ENCODE measurements around the gene ADGRL2. TPM values are rescaled to one million over a fixed set of nuclear protein-coding genes. Genes with fewer than 3 reads are reported as not detected.

ADGRL2 gene
- total RNA-seq, 2 donors from 2014 or later = 7.4 to 10.5 TPM

- no peaks in the 10 kb centered on the region for H3K9me3 ChIP-seq
- peaks cover 6% of the 10 kb centered on the region for H3K4me1 ChIP-seq
- H3K27ac ChIP-seq = peak overlapping the region; percentile 46
- H3K36me3 ChIP-seq = no peaks in the 10 kb centered on the region
- H3K27me3 ChIP-seq = peaks cover 16% of the 10 kb centered on the region
- DNase-seq = peak; percentile 61
- H3K4me3 ChIP-seq = peak overlapping the region; percentile 53
- H3K9ac ChIP-seq (ENCODE audit: low read depth in 2 of 2, low read length in 2 of 2) = peak overlapping the region in 1 of 2 donors; percentile 48
- intact Hi-C loops (cut with DNase I) = no loop called here
- TF ChIP-seq, protein P1, sequence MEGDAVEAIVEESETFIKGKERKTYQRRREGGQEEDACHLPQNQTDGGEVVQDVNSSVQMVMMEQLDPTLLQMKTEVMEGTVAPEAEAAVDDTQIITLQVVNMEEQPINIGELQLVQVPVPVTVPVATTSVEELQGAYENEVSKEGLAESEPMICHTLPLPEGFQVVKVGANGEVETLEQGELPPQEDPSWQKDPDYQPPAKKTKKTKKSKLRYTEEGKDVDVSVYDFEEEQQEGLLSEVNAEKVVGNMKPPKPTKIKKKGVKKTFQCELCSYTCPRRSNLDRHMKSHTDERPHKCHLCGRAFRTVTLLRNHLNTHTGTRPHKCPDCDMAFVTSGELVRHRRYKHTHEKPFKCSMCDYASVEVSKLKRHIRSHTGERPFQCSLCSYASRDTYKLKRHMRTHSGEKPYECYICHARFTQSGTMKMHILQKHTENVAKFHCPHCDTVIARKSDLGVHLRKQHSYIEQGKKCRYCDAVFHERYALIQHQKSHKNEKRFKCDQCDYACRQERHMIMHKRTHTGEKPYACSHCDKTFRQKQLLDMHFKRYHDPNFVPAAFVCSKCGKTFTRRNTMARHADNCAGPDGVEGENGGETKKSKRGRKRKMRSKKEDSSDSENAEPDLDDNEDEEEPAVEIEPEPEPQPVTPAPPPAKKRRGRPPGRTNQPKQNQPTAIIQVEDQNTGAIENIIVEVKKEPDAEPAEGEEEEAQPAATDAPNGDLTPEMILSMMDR (IDR thresholded peaks at IDR 0.05) = peak; percentile 22
Observed at GRCh38 chr1:81802707-81803430, 2.1 kb downstream of the ADGRL2 start.

DNA sequence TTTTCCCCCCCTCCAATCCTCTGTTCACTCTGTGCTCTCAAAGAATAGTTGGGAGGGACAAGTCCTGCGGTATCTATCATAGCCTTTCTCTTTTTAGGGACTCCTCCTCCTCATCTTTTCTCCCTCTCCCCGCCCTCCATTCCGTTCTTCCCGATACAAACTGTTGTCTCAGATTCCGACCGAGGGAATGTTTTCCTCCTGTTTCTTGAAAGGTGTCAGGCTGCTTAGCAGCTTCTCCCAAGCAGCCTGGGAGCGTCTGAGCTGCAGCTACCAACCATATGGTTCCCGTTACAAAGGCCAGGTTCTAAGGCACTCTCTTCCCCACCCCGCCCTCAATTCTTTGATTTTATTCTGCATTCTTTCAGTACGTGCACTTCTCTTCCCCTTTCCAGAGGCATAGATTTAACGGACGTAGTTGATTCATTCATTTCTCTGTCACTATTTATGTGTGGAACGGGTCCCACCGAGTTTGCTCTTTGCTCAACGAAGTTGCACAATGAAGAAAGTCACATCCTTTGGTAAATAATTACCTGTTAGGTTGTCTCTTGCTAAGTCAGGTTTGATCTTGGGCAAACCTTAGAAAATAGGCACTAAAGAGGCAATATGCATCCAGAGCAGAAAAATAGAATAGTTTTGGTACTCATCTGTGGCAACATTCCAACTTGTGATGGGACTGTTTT lies 2.8 kb downstream of the ADGRL2 start:
- Histone ChIP-seq H3K4me3 (peak overlapping the region; percentile 53), H3K4me1 (peaks cover 6% of the 10 kb centered on the region), H3K9me3 (no peaks in the 10 kb centered on the region), H3K9ac (ENCODE audit: low read depth in 2 of 2, low read length in 2 of 2) (no peak overlapping the region), H3K27ac (peak overlapping the region; percentile 46), H3K27me3 (peaks cover 16% of the 10 kb centered on the region), H3K36me3 (no peaks in the 10 kb centered on the region)
- intact Hi-C loops (cut with DNase I) = no loop called here
- TF ChIP-seq, protein P1 (IDR thresholded peaks at IDR 0.05) = no peak
- DNase-seq = peak; percentile 29

GRCh38 chr1:81804312-81804711 lies 3.6 kb downstream of the ADGRL2 start:
- intact Hi-C loops (cut with DNase I) = no loop called here
- Histone ChIP-seq H3K4me3 (peak overlapping the region; percentile 53), H3K27ac (no peak overlapping the region), H3K36me3 (no peaks in the 10 kb centered on the region), H3K9me3 (no peaks in the 10 kb centered on the region), H3K4me1 (peaks cover 6% of the 10 kb centered on the region), H3K27me3 (peaks cover 16% of the 10 kb centered on the region), H3K9ac (ENCODE audit: low read depth in 2 of 2, low read length in 2 of 2) (no peak overlapping the region)
- DNase-seq = no peak
- TF ChIP-seq, protein P1 (IDR thresholded peaks at IDR 0.05) = no peak

DNA sequence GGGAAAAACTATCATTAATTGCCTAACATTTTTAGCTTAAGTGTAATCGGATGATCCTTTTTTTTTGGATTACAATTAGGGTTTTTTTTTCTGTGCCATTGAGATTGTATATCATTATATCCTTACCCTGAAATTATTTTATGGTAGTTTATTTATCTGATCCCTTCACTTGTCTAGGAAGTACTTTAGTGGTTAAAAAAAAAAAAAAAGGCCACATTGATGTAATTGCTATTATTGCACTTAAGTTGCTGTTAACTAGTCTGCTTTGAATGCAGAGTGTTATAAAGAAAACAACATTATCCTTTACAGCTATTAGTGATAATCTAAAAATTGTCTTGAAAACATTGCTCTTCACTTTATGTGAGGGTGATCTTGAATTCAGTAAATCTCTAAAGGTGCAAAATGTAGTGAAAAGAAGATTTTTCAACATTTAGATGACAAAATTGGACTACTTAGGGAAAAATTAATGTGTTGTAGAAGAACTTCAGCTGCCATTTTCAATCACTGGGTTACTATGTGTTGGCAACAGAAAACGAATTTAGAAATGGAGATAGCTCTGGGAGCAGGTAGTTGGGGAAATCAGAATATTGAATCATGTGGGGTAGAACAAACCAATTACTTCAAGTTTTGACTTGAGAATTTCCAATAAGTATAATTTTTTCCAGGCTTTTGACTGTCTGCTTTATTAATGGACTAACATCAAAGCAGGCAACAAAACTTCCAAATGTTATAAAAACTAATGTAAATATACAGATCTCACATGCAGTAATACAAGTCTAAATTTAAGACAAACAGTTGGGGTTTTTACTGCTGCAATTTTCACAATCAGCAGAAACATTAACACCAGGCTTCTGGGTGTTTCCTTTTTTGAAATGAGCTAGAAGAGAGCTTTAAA lies 5.0 kb downstream of the ADGRL2 start:
- TF ChIP-seq, protein P1 (IDR thresholded peaks at IDR 0.05) = no peak
- H3K36me3 ChIP-seq = no peaks in the 10 kb centered on the region
- H3K4me1 ChIP-seq = peaks cover 6% of the 10 kb centered on the region
- intact Hi-C loops (cut with DNase I) = no loop called here
- no peak overlapping the region for H3K4me3 ChIP-seq
- H3K27ac ChIP-seq = no peak overlapping the region
- H3K9me3 ChIP-seq = no peaks in the 10 kb centered on the region
- DNase-seq = no peak
- peaks cover 16% of the 10 kb centered on the region for H3K27me3 ChIP-seq
- H3K9ac ChIP-seq (ENCODE audit: low read depth in 2 of 2, low read length in 2 of 2) = no peak overlapping the region

DNA sequence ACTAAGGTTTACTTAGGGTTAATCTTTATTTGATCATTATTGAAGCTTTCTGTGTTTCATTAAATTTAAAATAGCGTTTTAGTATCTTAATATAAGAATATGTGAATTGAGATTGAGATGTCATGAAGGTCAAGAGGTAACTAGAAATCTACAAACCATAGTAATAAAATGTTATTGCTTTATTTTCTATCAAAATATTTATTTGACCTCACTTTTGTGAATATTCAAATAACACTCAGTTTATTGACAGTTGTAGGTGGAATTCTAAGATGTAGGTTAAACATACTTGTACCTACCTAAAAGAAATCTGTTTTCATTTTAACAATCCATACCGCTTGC lies 5.7 kb downstream of the ADGRL2 start:
- TF ChIP-seq, protein P1 (IDR thresholded peaks at IDR 0.05) = no peak
- no peaks in the 10 kb centered on the region for H3K9me3 ChIP-seq
- no peak overlapping the region for H3K4me3 ChIP-seq
- no peak for DNase-seq
- intact Hi-C loops (cut with DNase I) = no loop called here
- peaks cover 6% of the 10 kb centered on the region for H3K4me1 ChIP-seq
- H3K27ac ChIP-seq = no peak overlapping the region
- peaks cover 16% of the 10 kb centered on the region for H3K27me3 ChIP-seq
- H3K36me3 ChIP-seq = no peaks in the 10 kb centered on the region
- H3K9ac ChIP-seq (ENCODE audit: low read depth in 2 of 2, low read length in 2 of 2) = no peak overlapping the region

All from colonic mucosa (tissue), 4 donors.